CD4-positive, alpha-beta T cell treated with Interleukin-15 for 4 hours (primary cell): ENCODE results near the gene SCT.
"Not testable (repeated sequence)": the region's sequence is repeated elsewhere in the genome, so short reads cannot be mapped to it uniquely, and the experiment has no call there.

Experiments used
- DNase-seq: peaks from one replicate; pipeline ENCODE4 v3.0.0-alpha.2; 2020; ENCODE audit warnings: low spot score

The SCT gene

GRCh38 chr11:626475-627307, at the start of gene SCT:
SCT (minus strand) TSS chr11:627181; CDS start chr11:627143, 38 bp downstream.
- no peak for DNase-seq

GRCh38 chr11:674406-674805, 47.4 kb upstream of the SCT start:
- no peak for DNase-seq

GRCh38 chr11:673866-674265, 46.9 kb upstream of the SCT start:
- no peak for DNase-seq

GRCh38 chr11:665704-666281, 38.8 kb upstream of the SCT start:
- no peak for DNase-seq

- no peak for DNase-seq
These were observed 38.2 kb upstream of the SCT start for GRCh38 chr11:665062-665703.

GRCh38 chr11:662689-663274, 35.8 kb upstream of the SCT start:
- DNase-seq, result peak; percentile 33

- DNase-seq, result no peak
These were observed 33.9 kb upstream of the SCT start for GRCh38 chr11:660681-661444.

GRCh38 chr11:660281-660680, 33.3 kb upstream of the SCT start:
- DNase-seq, result no peak

- no peak for DNase-seq
These were observed 32.6 kb upstream of the SCT start for GRCh38 chr11:659532-660085.

- no peak for DNase-seq
These were observed 30.7 kb upstream of the SCT start for GRCh38 chr11:657691-658126.

- no peak for DNase-seq
These were observed 29.9 kb upstream of the SCT start for GRCh38 chr11:656866-657265.

GRCh38 chr11:656426-656825, 29.4 kb upstream of the SCT start:
- no peak for DNase-seq

- no peak for DNase-seq
These were observed 28.2 kb upstream of the SCT start for GRCh38 chr11:655036-655726.

- DNase-seq, result not testable (repeated sequence)
These were observed 27.5 kb upstream of the SCT start for GRCh38 chr11:654444-654843.

- no peak for DNase-seq
These were observed 26.9 kb upstream of the SCT start for GRCh38 chr11:653837-654236.

- DNase-seq, result not testable (repeated sequence)
These were observed 26.2 kb upstream of the SCT start for GRCh38 chr11:653136-653535.

GRCh38 chr11:650482-650881, 23.5 kb upstream of the SCT start:
- no peak for DNase-seq

- DNase-seq, result not testable (repeated sequence)
These were observed 20.7 kb upstream of the SCT start for GRCh38 chr11:647672-648158.

GRCh38 chr11:646214-646613, 19.2 kb upstream of the SCT start:
- no peak for DNase-seq

GRCh38 chr11:645536-645935, 18.6 kb upstream of the SCT start:
- no peak for DNase-seq
